ES-I3 (cell line): ENCODE results near the gene NSUN6.

Experiments
- H3K36me3 ChIP-seq: 2 replicates; pipeline ENCODE4 v1.6.1; 2013; ENCODE audit warnings: mild to moderate bottlenecking, low read length, control low read depth, moderate library complexity; ENCODE audit not compliant: insufficient read depth
- H3K4me1 ChIP-seq: 2 replicates; pipeline ENCODE4 v1.6.1; 2013; ENCODE audit warnings: mild to moderate bottlenecking, control low read depth, low read length; ENCODE audit not compliant: insufficient read depth
- H3K9ac ChIP-seq: 2 replicates; pipeline ENCODE4 v1.6.1; 2013; ENCODE audit warnings: low read depth, mild to moderate bottlenecking, low read length, moderate library complexity
- H3K9me3 ChIP-seq: 2 replicates; pipeline ENCODE4 v1.6.1; 2013; ENCODE audit warnings: mild to moderate bottlenecking, low read length, moderate library complexity; ENCODE audit not compliant: control insufficient read depth, insufficient read depth

Gene NSUN6

GRCh38 chr10:18545621-18546305, 105.6 kb downstream of the NSUN6 start:
- no peak overlapping the region for H3K9ac ChIP-seq
- no peaks in the 10 kb centered on the region for H3K4me1 ChIP-seq
- no peaks in the 10 kb centered on the region for H3K36me3 ChIP-seq
- H3K9me3 ChIP-seq: no peaks in the 10 kb centered on the region

- peaks cover 7% of the 10 kb centered on the region for H3K36me3 ChIP-seq
- H3K4me1 ChIP-seq: no peaks in the 10 kb centered on the region
Measured at GRCh38 chr10:18542832-18543231, 108.6 kb downstream of the NSUN6 start.

DNA sequence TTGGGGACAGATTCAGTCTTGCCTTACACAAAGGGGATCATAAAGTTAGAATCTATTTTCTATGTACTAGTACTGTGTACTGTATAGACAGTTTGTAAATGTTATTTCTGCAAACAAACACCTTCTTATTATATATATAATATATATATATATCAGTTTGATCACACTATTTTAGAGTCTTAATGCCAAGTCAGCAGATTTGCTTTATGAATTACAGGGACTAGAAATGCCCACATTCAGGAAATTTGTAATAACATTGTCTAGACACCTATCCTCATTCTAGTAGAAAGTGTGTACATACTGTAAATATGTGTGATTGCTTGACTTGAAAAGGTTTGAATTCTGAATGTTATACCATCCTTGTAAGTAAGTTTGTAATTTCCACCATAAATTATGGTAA, 111.2 kb downstream of the NSUN6 start:
- Histone ChIP-seq H3K9ac (no peak overlapping the region), H3K36me3 (peaks cover 11% of the 10 kb centered on the region), H3K9me3 (no peaks in the 10 kb centered on the region), H3K4me1 (no peaks in the 10 kb centered on the region)

More at GRCh38 chr10:18542832-18543231, 108.6 kb downstream of the NSUN6 start:
- H3K9ac ChIP-seq: no peak overlapping the region
- H3K9me3 ChIP-seq: no peaks in the 10 kb centered on the region

DNA sequence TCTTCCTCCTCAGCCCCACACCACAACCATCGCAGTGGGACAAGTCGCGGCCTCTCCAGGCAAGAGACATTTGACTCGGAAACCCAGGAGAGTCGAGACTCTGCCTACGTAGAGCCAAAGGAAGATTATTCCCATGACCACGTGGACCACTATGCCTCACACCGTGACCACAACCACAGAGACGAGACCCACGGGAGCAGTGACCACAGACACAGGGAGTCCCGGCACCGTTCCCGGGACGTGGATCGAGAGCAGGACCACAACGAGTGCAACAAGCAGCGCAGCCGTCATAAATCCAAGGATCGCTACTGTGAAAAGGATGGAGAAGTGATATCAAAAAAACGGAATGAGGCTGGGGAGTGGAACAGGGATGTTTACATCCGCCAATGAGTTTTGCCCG, 112.1 kb downstream of the NSUN6 start:
- Histone ChIP-seq H3K9me3 (no peaks in the 10 kb centered on the region), H3K9ac (no peak overlapping the region), H3K4me1 (no peaks in the 10 kb centered on the region), H3K36me3 (peaks cover 11% of the 10 kb centered on the region)

- Histone ChIP-seq H3K4me1 (no peaks in the 10 kb centered on the region), H3K36me3 (peaks cover 4% of the 10 kb centered on the region; the same call in 1 of the 2 replicates), H3K9me3 (0 out of 2 replicates have a peak, but pooled peaks cover 4% of the 10 kb centered on the region), H3K9ac (no peak overlapping the region)
Measured at GRCh38 chr10:18533896-18534295, 117.5 kb downstream of the NSUN6 start.

DNA sequence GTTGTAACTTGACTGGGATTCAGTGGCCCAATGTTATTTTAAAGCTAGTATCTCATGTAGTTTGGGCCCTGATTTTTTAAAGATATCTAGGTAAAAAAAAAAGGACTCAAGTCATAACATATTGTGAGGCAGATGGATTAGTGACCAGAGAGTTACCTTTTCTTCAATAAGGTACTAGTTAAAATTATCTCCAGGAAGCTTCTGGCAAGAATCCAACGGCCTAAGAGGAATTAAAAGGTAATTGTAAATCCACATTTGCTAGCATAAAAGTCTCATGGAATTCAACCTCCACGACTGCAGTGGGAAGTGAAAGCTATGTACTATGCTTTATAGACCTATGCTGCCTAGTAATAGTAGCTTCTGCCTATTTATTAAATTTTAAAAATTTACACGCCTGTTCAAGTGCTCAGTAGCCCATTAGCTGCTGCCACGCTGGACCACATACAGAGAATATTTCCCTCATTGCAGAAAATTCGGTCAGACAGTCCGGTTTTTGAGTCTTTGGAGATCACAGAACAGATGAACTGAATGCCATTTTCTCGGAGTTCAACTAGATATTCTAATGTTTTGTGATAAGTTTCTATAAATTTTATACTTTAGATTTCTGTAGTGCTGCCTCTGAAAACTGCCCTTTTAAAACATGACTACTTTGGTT, 118.4 kb downstream of the NSUN6 start:
- Histone ChIP-seq H3K9ac (no peak overlapping the region), H3K4me1 (no peaks in the 10 kb centered on the region)

DNA sequence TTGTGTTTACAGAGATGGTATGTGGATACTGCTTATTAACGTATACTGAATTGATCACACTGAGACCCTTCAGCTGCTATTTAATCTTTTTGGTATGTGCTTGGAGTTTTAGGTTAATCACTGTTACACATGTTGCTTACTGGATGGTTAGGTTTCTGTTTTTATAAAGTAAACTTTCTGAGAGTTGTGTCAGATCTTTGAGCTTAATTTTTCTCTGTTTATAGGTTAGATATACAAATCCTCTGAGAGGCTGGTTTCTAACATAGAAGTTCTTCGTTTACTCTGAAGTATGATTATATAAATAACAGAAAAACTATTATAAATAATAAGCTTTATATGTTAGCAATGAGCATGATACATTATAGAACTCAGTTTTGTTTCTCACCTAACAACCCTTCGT, 123.1 kb downstream of the NSUN6 start:
- Histone ChIP-seq H3K9me3 (peaks cover 4% of the 10 kb centered on the region; the same call in 1 of the 2 replicates), H3K4me1 (no peaks in the 10 kb centered on the region), H3K9ac (no peak overlapping the region), H3K36me3 (no peaks in the 10 kb centered on the region)

More for the DNA sequence above, 118.4 kb downstream of the NSUN6 start:
- H3K36me3 ChIP-seq: peaks cover 4% of the 10 kb centered on the region; the same call in 1 of the 2 replicates
- peaks cover 4% of the 10 kb centered on the region; the same call in 1 of the 2 replicates for H3K9me3 ChIP-seq

GRCh38 chr10:18527687-18528086, 123.7 kb downstream of the NSUN6 start:
- Histone ChIP-seq H3K4me1 (no peaks in the 10 kb centered on the region), H3K9me3 (peaks cover 4% of the 10 kb centered on the region; the same call in 1 of the 2 replicates), H3K36me3 (no peaks in the 10 kb centered on the region), H3K9ac (no peak overlapping the region)

GRCh38 chr10:18523858-18524257, 127.5 kb downstream of the NSUN6 start:
- Histone ChIP-seq H3K9me3 (peaks cover 2% of the 10 kb centered on the region), H3K9ac (no peak overlapping the region), H3K4me1 (no peaks in the 10 kb centered on the region), H3K36me3 (no peaks in the 10 kb centered on the region)

DNA sequence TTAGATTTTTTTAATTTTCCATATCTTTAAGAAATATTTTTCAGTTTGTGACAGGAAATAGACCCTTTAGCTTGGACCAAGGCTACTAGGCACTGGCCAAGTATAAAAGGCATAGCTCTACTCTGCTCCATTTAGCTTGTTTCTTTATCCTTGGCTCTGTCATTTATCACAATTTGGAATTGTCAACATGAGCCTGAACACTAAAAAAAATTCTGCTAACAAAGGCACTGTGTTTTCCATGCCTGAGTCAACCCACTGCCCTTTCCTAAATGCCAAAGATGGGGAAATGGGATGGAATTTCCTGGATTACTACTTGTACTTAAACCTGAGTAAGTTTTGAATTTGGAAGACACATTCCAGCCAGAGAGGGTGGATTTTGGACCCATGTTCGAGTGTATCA, 128.4 kb downstream of the NSUN6 start:
- no peak overlapping the region for H3K9ac ChIP-seq
- H3K4me1 ChIP-seq: no peaks in the 10 kb centered on the region
- peaks cover 2% of the 10 kb centered on the region; the same call in 1 of the 2 replicates for H3K9me3 ChIP-seq
- H3K36me3 ChIP-seq: no peaks in the 10 kb centered on the region

GRCh38 chr10:18516851-18517250, 134.5 kb downstream of the NSUN6 start:
- no peaks in the 10 kb centered on the region for H3K36me3 ChIP-seq
- H3K9ac ChIP-seq: no peak overlapping the region
- no peaks in the 10 kb centered on the region for H3K4me1 ChIP-seq
- H3K9me3 ChIP-seq: peaks cover 2% of the 10 kb centered on the region; the same call in 1 of the 2 replicates

- H3K4me1 ChIP-seq: no peaks in the 10 kb centered on the region
- no peaks in the 10 kb centered on the region for H3K36me3 ChIP-seq
- no peak overlapping the region for H3K9ac ChIP-seq
- no peaks in the 10 kb centered on the region for H3K9me3 ChIP-seq
Measured at GRCh38 chr10:18514537-18514936, 136.8 kb downstream of the NSUN6 start.

DNA sequence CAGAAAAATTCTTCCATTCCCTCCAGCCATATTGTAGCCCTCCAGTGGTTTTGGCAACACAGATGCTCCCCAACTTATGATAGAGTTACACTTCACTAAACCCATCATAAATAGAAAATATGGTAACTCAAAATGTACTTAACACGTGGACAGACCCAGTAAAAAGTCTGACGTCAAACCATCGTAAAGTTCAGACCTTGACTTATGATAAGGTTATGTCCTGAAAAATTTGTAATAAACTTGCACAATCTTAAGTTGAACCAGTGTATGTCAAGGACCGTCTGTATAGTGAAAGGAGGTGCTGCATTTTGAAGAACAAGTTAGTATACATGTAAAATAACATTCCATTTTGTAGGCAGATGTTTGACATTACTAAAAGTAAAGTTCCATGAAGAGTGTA, 142.8 kb downstream of the NSUN6 start:
- H3K9ac ChIP-seq: no peak overlapping the region
- H3K36me3 ChIP-seq: no peaks in the 10 kb centered on the region
- no peaks in the 10 kb centered on the region for H3K9me3 ChIP-seq
- H3K4me1 ChIP-seq: no peaks in the 10 kb centered on the region

GRCh38 chr10:18505456-18506118, 145.8 kb downstream of the NSUN6 start:
- H3K9ac ChIP-seq: no peak overlapping the region
- H3K9me3 ChIP-seq: no peaks in the 10 kb centered on the region
- H3K4me1 ChIP-seq: no peaks in the 10 kb centered on the region
- H3K36me3 ChIP-seq: no peaks in the 10 kb centered on the region

GRCh38 chr10:18504161-18504560, 147.2 kb downstream of the NSUN6 start:
- H3K9ac ChIP-seq: no peak overlapping the region
- H3K4me1 ChIP-seq: no peaks in the 10 kb centered on the region
- H3K9me3 ChIP-seq: no peaks in the 10 kb centered on the region
- no peaks in the 10 kb centered on the region for H3K36me3 ChIP-seq
